ENCODE measurements around the gene SLC23A3.

DNA sequence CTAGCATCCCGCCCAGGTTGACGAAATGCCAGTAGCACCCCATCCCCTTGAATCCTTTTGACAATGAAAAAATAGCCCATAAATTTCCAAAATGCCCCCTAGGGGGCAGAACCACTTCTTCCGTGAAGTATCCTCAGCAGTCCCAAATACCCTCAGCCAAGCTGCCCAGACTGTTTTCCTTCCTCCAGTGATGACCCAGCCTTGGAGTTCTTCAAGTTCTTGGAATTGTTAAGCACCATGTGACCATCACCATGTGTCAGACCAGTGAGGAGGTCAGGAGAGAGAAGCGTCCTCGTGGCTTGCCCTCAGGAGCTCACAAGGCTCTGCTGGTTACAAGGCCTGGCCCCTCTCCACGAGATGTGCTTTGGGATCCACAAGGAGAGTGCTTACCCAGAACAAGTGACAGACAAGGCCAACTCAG lies 1.4 kb upstream of the SLC23A3 start:
- TF ChIP-seq, protein P1, sequence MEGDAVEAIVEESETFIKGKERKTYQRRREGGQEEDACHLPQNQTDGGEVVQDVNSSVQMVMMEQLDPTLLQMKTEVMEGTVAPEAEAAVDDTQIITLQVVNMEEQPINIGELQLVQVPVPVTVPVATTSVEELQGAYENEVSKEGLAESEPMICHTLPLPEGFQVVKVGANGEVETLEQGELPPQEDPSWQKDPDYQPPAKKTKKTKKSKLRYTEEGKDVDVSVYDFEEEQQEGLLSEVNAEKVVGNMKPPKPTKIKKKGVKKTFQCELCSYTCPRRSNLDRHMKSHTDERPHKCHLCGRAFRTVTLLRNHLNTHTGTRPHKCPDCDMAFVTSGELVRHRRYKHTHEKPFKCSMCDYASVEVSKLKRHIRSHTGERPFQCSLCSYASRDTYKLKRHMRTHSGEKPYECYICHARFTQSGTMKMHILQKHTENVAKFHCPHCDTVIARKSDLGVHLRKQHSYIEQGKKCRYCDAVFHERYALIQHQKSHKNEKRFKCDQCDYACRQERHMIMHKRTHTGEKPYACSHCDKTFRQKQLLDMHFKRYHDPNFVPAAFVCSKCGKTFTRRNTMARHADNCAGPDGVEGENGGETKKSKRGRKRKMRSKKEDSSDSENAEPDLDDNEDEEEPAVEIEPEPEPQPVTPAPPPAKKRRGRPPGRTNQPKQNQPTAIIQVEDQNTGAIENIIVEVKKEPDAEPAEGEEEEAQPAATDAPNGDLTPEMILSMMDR (IDR thresholded peaks at IDR 0.05): peak in 3 of 4 experiments; percentile 71 to 83 (median 77)
- no peak for TF ChIP-seq POLR2A (IDR thresholded peaks at IDR 0.05)
